ENCODE measurements around the gene PLXND1. TPM values are rescaled to one million over a fixed set of nuclear protein-coding genes. Genes with fewer than 3 reads are reported as not detected.
A peak's percentile ranks its signal among the peaks of the same experiment; 100 is the strongest.
"Not testable (repeated sequence)": the region's sequence is repeated elsewhere in the genome, so short reads cannot be mapped to it uniquely, and the experiment has no call there.

Gene PLXND1
- total RNA-seq, 2 donors from 2014 or later, result 207 to 246 TPM

DNA sequence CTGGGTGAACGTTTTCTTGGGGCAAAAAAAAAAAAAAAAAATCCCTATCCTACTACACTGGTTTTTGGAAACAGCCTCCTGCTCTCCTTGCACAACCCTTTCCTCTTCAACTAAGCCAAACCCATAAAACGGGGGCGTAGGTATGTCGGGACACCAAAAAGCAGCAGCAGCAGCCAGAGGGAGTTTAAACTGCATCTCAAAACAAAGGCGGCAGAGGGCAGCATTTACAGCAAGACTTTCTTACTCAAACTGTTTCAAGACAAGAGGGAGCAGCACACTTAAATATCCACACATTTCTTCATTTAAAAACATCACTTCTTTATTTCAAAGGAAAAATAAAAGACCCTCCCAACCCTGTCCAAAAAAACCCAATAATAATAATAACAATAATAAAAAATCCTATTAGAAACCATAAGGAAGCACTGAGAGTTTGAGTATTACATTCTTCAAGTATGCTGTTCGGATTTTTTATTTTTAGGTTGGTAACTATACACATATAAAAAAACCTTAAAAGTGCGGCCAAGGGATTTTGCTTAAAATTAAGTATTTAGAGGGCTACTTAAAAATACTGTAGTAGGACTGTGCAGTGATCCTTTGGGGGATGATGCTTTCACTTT is 43.9 kb upstream of the PLXND1 start:
- DNase-seq (ENCODE audit: low spot score) (peak; percentile 49), ATAC-seq (ENCODE audit: insufficient number of reproducible peaks, low FRiP score, low read depth) (peak; percentile 60)
- Histone ChIP-seq H3K9me3 (no peaks in the 10 kb centered on the region), H3K27ac (no peak overlapping the region), H3K4me1 (ENCODE audit: control insufficient read depth in 1 of 2, low read depth in 2 of 2) (peaks cover 11 to 30% of the 10 kb centered on the region in 2 donors), H3K36me3 (peaks cover 3% of the 10 kb centered on the region), H3K27me3 (replicated peaks; ENCODE audit: insufficient read depth) (no peaks in the 10 kb centered on the region), H3K4me3 (no peak overlapping the region)
- TF ChIP-seq, protein P1, sequence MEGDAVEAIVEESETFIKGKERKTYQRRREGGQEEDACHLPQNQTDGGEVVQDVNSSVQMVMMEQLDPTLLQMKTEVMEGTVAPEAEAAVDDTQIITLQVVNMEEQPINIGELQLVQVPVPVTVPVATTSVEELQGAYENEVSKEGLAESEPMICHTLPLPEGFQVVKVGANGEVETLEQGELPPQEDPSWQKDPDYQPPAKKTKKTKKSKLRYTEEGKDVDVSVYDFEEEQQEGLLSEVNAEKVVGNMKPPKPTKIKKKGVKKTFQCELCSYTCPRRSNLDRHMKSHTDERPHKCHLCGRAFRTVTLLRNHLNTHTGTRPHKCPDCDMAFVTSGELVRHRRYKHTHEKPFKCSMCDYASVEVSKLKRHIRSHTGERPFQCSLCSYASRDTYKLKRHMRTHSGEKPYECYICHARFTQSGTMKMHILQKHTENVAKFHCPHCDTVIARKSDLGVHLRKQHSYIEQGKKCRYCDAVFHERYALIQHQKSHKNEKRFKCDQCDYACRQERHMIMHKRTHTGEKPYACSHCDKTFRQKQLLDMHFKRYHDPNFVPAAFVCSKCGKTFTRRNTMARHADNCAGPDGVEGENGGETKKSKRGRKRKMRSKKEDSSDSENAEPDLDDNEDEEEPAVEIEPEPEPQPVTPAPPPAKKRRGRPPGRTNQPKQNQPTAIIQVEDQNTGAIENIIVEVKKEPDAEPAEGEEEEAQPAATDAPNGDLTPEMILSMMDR (IDR thresholded peaks at IDR 0.05), result peak; percentile 69

- Histone ChIP-seq H3K27ac (no peak overlapping the region), H3K9me3 (no peaks in the 10 kb centered on the region), H3K36me3 (no peaks in the 10 kb centered on the region), H3K4me1 (ENCODE audit: control insufficient read depth in 1 of 2, low read depth in 2 of 2) (peaks cover 11 to 30% of the 10 kb centered on the region in 2 donors), H3K4me3 (no peak overlapping the region), H3K27me3 (replicated peaks; ENCODE audit: insufficient read depth) (no peaks in the 10 kb centered on the region)
- ATAC-seq (ENCODE audit: insufficient number of reproducible peaks, low FRiP score, low read depth) (no peak), DNase-seq (ENCODE audit: low spot score) (no peak)
- TF ChIP-seq, protein P1 (IDR thresholded peaks at IDR 0.05), result no peak
Measured at GRCh38 chr3:129648391-129648790, 41.9 kb upstream of the PLXND1 start.

GRCh38 chr3:129645286-129645685 is 38.8 kb upstream of the PLXND1 start:
- Histone ChIP-seq H3K27me3 (replicated peaks; ENCODE audit: insufficient read depth) (no peaks in the 10 kb centered on the region), H3K9me3 (no peaks in the 10 kb centered on the region), H3K36me3 (no peaks in the 10 kb centered on the region), H3K4me1 (ENCODE audit: control insufficient read depth in 1 of 2, low read depth in 2 of 2) (peaks cover 0 to 6% of the 10 kb centered on the region in 2 donors), H3K27ac (no peak overlapping the region), H3K4me3 (no peak overlapping the region)
- DNase-seq (ENCODE audit: low spot score) (no peak), ATAC-seq (ENCODE audit: insufficient number of reproducible peaks, low FRiP score, low read depth) (no peak)
- TF ChIP-seq, protein P1 (IDR thresholded peaks at IDR 0.05), result no peak

- no peaks in the 10 kb centered on the region for H3K36me3 ChIP-seq
- DNase-seq (ENCODE audit: low spot score) (no peak), ATAC-seq (ENCODE audit: insufficient number of reproducible peaks, low FRiP score, low read depth) (no peak)
Measured at GRCh38 chr3:129644836-129645235, 38.4 kb upstream of the PLXND1 start.

GRCh38 chr3:129641567-129642260 is 35.2 kb upstream of the PLXND1 start:
- DNase-seq (ENCODE audit: low spot score); H3K36me3 ChIP-seq; H3K27me3 ChIP-seq (replicated peaks; ENCODE audit: insufficient read depth); H3K4me1 ChIP-seq (ENCODE audit: control insufficient read depth in 1 of 2, low read depth in 2 of 2); H3K9me3 ChIP-seq; H3K4me3 ChIP-seq; ATAC-seq (ENCODE audit: insufficient number of reproducible peaks, low FRiP score, low read depth); H3K27ac ChIP-seq: not testable (repeated sequence)

More at GRCh38 chr3:129644836-129645235, 38.4 kb upstream of the PLXND1 start:
- TF ChIP-seq, protein P1 (IDR thresholded peaks at IDR 0.05), result no peak
- Histone ChIP-seq H3K27ac (no peak overlapping the region), H3K4me1 (ENCODE audit: control insufficient read depth in 1 of 2, low read depth in 2 of 2) (peaks cover 0 to 1% of the 10 kb centered on the region in 2 donors), H3K4me3 (no peak overlapping the region), H3K27me3 (replicated peaks; ENCODE audit: insufficient read depth) (no peaks in the 10 kb centered on the region), H3K9me3 (no peaks in the 10 kb centered on the region)

DNA sequence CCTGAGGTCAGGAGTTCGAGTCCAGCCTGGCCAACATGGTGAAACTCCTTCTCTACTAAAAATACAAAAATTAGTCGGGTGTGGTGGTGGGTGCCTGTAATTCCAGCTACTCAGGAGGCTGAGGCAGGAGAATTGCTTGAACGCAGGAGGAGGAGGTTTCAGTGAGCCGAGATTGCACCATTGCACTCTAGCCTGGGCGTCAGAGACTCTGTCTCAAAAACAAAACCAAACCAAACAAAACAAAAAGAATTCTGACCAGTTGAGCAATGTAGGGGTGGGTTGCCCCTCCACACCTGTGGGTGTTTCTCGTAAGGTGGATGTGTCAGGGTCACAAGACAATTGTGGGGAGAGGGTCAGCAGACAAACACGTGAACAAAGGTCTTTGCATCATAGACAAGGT is 34.5 kb upstream of the PLXND1 start:
- ATAC-seq (ENCODE audit: insufficient number of reproducible peaks, low FRiP score, low read depth), result not testable (repeated sequence)

More for the DNA sequence above, 34.5 kb upstream of the PLXND1 start:
- not testable (repeated sequence) for H3K36me3 ChIP-seq; DNase-seq (ENCODE audit: low spot score); H3K27ac ChIP-seq; H3K4me3 ChIP-seq; H3K9me3 ChIP-seq; H3K27me3 ChIP-seq (replicated peaks; ENCODE audit: insufficient read depth); H3K4me1 ChIP-seq (ENCODE audit: control insufficient read depth in 1 of 2, low read depth in 2 of 2)

All from thoracic aorta (tissue), 2 donors.